ENCODE results near the gene ERCC2.
"Not testable (repeated sequence)": the region's sequence is repeated elsewhere in the genome, so short reads cannot be mapped to it uniquely, and the experiment has no call there.

Gene ERCC2

GRCh38 chr19:45327404-45328143 is 42.8 kb downstream of the ERCC2 start:
- no peak for ATAC-seq (replicated peaks)
- no peak for DNase-seq
- H3K9me3 Mint-ChIP-seq = no peaks in the 10 kb centered on the region
- peaks cover 0 to 3% of the 10 kb centered on the region in 2 donors for H3K4me1 Mint-ChIP-seq (ENCODE audit: low read depth in 2 of 2)
- peaks cover 23 to 43% of the 10 kb centered on the region in 2 donors for H3K27me3 Mint-ChIP-seq
- no peak overlapping the region for H3K27ac Mint-ChIP-seq
- peaks cover 4% of the 10 kb centered on the region for H3K36me3 Mint-ChIP-seq (ENCODE audit: insufficient read depth)
- H3K4me3 Mint-ChIP-seq = no peak overlapping the region

- Mint-ChIP-seq H3K4me3 (no peak overlapping the region), H3K27ac (no peak overlapping the region), H3K36me3 (ENCODE audit: insufficient read depth) (peaks cover 4% of the 10 kb centered on the region), H3K27me3 (peaks cover 34 to 49% of the 10 kb centered on the region in 2 donors), H3K4me1 (ENCODE audit: low read depth in 2 of 2) (peaks cover 0 to 5% of the 10 kb centered on the region in 2 donors), H3K9me3 (no peaks in the 10 kb centered on the region)
- DNase-seq (no peak), ATAC-seq (replicated peaks) (no peak)
These were observed 45.9 kb downstream of the ERCC2 start for GRCh38 chr19:45324349-45324907.

- H3K9me3 Mint-ChIP-seq = no peaks in the 10 kb centered on the region
- H3K27me3 Mint-ChIP-seq = peaks cover 37 to 50% of the 10 kb centered on the region in 2 donors
- DNase-seq (no peak), ATAC-seq (replicated peaks) (no peak)
- H3K27ac Mint-ChIP-seq = no peak overlapping the region
- peaks cover 0 to 5% of the 10 kb centered on the region in 2 donors for H3K4me1 Mint-ChIP-seq (ENCODE audit: low read depth in 2 of 2)
- H3K36me3 Mint-ChIP-seq (ENCODE audit: insufficient read depth) = peaks cover 4% of the 10 kb centered on the region
- H3K4me3 Mint-ChIP-seq = no peak overlapping the region
These were observed 46.7 kb downstream of the ERCC2 start for GRCh38 chr19:45323671-45324081.

- Mint-ChIP-seq H3K4me3 (no peak within 1 kb of the TSS), H3K4me1 (ENCODE audit: low read depth in 2 of 2) (peaks cover 0 to 5% of the 10 kb centered on the region in 2 donors), H3K9me3 (no peaks in the 10 kb centered on the region), H3K27ac (no peak within 1 kb of the TSS), H3K27me3 (peaks cover 46 to 59% of the 10 kb centered on the region in 2 donors), H3K36me3 (ENCODE audit: insufficient read depth) (peaks cover 4% of the 10 kb centered on the region)
- DNase-seq (no peak), ATAC-seq (replicated peaks) (no peak)
These were observed 47.6 kb downstream of the ERCC2 start, which contains the start of gene CKM for GRCh38 chr19:45322744-45323281. TSS of gene CKM (minus strand) at chr19:45322875. CDS start at chr19:45319713, 3,162 bp downstream.

GRCh38 chr19:45322311-45322710 is 48.1 kb downstream of the ERCC2 start:
- Mint-ChIP-seq H3K4me3 (no peak overlapping the region), H3K27ac (no peak overlapping the region), H3K36me3 (ENCODE audit: insufficient read depth) (peaks cover 4% of the 10 kb centered on the region), H3K9me3 (no peaks in the 10 kb centered on the region), H3K27me3 (peaks cover 51 to 64% of the 10 kb centered on the region in 2 donors), H3K4me1 (ENCODE audit: low read depth in 2 of 2) (peaks cover 0 to 5% of the 10 kb centered on the region in 2 donors)
- no peak for ATAC-seq (replicated peaks)
- DNase-seq = no peak

- peaks cover 54 to 68% of the 10 kb centered on the region in 2 donors for H3K27me3 Mint-ChIP-seq
- H3K4me1 Mint-ChIP-seq (ENCODE audit: low read depth in 2 of 2) = peaks cover 0 to 5% of the 10 kb centered on the region in 2 donors
- H3K36me3 Mint-ChIP-seq (ENCODE audit: insufficient read depth) = peaks cover 3% of the 10 kb centered on the region
- DNase-seq = no peak
- no peak overlapping the region for H3K4me3 Mint-ChIP-seq
- no peaks in the 10 kb centered on the region for H3K9me3 Mint-ChIP-seq
- ATAC-seq (replicated peaks) = no peak
- H3K27ac Mint-ChIP-seq = no peak overlapping the region
These were observed 48.5 kb downstream of the ERCC2 start for GRCh38 chr19:45321848-45322247.

- Mint-ChIP-seq H3K4me1 (ENCODE audit: low read depth in 2 of 2) (peaks cover 0 to 5% of the 10 kb centered on the region in 2 donors), H3K4me3 (no peak overlapping the region), H3K27ac (no peak overlapping the region), H3K9me3 (no peaks in the 10 kb centered on the region), H3K36me3 (ENCODE audit: insufficient read depth) (no peaks in the 10 kb centered on the region), H3K27me3 (peaks cover 60 to 69% of the 10 kb centered on the region in 2 donors)
- DNase-seq = no peak
- no peak for ATAC-seq (replicated peaks)
These were observed 49.2 kb downstream of the ERCC2 start for GRCh38 chr19:45320997-45321775.

GRCh38 chr19:45315304-45315703 is 55.1 kb downstream of the ERCC2 start:
- DNase-seq (no peak), ATAC-seq (replicated peaks) (no peak)
- Mint-ChIP-seq H3K4me1 (ENCODE audit: low read depth in 2 of 2) (peaks cover 0 to 2% of the 10 kb centered on the region in 2 donors), H3K27ac (no peak overlapping the region), H3K9me3 (no peaks in the 10 kb centered on the region), H3K36me3 (ENCODE audit: insufficient read depth) (no peaks in the 10 kb centered on the region), H3K27me3 (peaks cover 53 to 68% of the 10 kb centered on the region in 2 donors), H3K4me3 (no peak overlapping the region)

GRCh38 chr19:45314708-45315245 is 55.6 kb downstream of the ERCC2 start:
- ATAC-seq (replicated peaks) (no peak), DNase-seq (no peak)
- Mint-ChIP-seq H3K4me3 (no peak overlapping the region), H3K27ac (no peak overlapping the region), H3K4me1 (ENCODE audit: low read depth in 2 of 2) (peaks cover 0 to 2% of the 10 kb centered on the region in 2 donors), H3K9me3 (no peaks in the 10 kb centered on the region), H3K27me3 (peaks cover 53 to 68% of the 10 kb centered on the region in 2 donors), H3K36me3 (ENCODE audit: insufficient read depth) (no peaks in the 10 kb centered on the region)

- H3K27ac Mint-ChIP-seq = peak overlapping the region in 1 of 2 donors; percentile 60
- not testable (repeated sequence) for H3K9me3 Mint-ChIP-seq; H3K36me3 Mint-ChIP-seq (ENCODE audit: insufficient read depth); DNase-seq; H3K4me3 Mint-ChIP-seq; H3K4me1 Mint-ChIP-seq (ENCODE audit: low read depth in 2 of 2); ATAC-seq (replicated peaks)
- H3K27me3 Mint-ChIP-seq = peaks cover 36 to 53% of the 10 kb centered on the region in 2 donors
These were observed 58.1 kb downstream of the ERCC2 start for GRCh38 chr19:45312285-45312684.

- Mint-ChIP-seq H3K9me3 (no peaks in the 10 kb centered on the region), H3K4me3 (no peak overlapping the region), H3K27me3 (peaks cover 30 to 46% of the 10 kb centered on the region in 2 donors), H3K36me3 (ENCODE audit: insufficient read depth) (no peaks in the 10 kb centered on the region), H3K27ac (peak overlapping the region in 1 of 2 donors; percentile 60), H3K4me1 (ENCODE audit: low read depth in 2 of 2) (peaks cover 0 to 2% of the 10 kb centered on the region in 2 donors)
- ATAC-seq (replicated peaks) (no peak), DNase-seq (no peak)
These were observed 58.8 kb downstream of the ERCC2 start for GRCh38 chr19:45311621-45312020.

GRCh38 chr19:45309322-45309721 is 61.1 kb downstream of the ERCC2 start:
- not testable (repeated sequence) for DNase-seq; H3K4me1 Mint-ChIP-seq (ENCODE audit: low read depth in 2 of 2); H3K4me3 Mint-ChIP-seq; H3K27ac Mint-ChIP-seq; H3K36me3 Mint-ChIP-seq (ENCODE audit: insufficient read depth); ATAC-seq (replicated peaks); H3K9me3 Mint-ChIP-seq
- peaks cover 16 to 24% of the 10 kb centered on the region in 2 donors for H3K27me3 Mint-ChIP-seq

- peaks cover 5% of the 10 kb centered on the region for H3K36me3 Mint-ChIP-seq (ENCODE audit: insufficient read depth)
- H3K4me3 Mint-ChIP-seq = no peak overlapping the region
- H3K27me3 Mint-ChIP-seq = peaks cover 5 to 12% of the 10 kb centered on the region in 2 donors
- DNase-seq (no peak), ATAC-seq (replicated peaks) (no peak)
- peaks cover 5 to 10% of the 10 kb centered on the region in 2 donors for H3K4me1 Mint-ChIP-seq (ENCODE audit: low read depth in 2 of 2)
- no peaks in the 10 kb centered on the region for H3K9me3 Mint-ChIP-seq
- H3K27ac Mint-ChIP-seq = peak overlapping the region in 1 of 2 donors; percentile 65
These were observed 63.0 kb downstream of the ERCC2 start for GRCh38 chr19:45307361-45307760.
